Stomach (tissue), 9 donors: ENCODE measurements around the gene IREB2. TPM values are rescaled to one million over a fixed set of nuclear protein-coding genes. Genes with fewer than 3 reads are reported as not detected.

Source experiments
- DNase-seq, 2 donors: peaks; one replicate each; pipeline versions ENCODE4 v3.0.0 to v3.0.0-alpha.2; 2013 to 2019
- H3K27ac ChIP-seq, 5 donors: fragments of 200-600 bp in 4 of 5; sonication (generic) in 4 of 5; one replicate each; pipeline ENCODE4 v1.5.1; 2013 to 2019; ENCODE audit warnings: mild to moderate bottlenecking in 1 of 5, moderate library complexity in 1 of 5
- H3K27me3 ChIP-seq, 3 donors: fragments of 200-600 bp; sonication (generic); one replicate each; pipeline ENCODE4 v1.5.1; 2017 to 2019; ENCODE audit warnings: mixed run types in 1 of 3
- H3K36me3 ChIP-seq, 4 donors: fragments of 200-600 bp; sonication (generic); 1 replicate in 3 of 4; 2 replicates in 1 of 4; pipeline ENCODE4 v1.5.1; 2016 to 2019
- H3K4me1 ChIP-seq, 4 donors: fragments of 200-600 bp; sonication (generic); one replicate each; pipeline ENCODE4 v1.5.1; 2016 to 2019
- H3K4me3 ChIP-seq, 4 donors: fragments of 200-600 bp; sonication (generic) in 3 of 4; one replicate each; pipeline ENCODE4 v1.5.1; 2016 to 2019; ENCODE audit warnings: mild to moderate bottlenecking in 1 of 4
- H3K9me3 ChIP-seq, 4 donors: fragments of 200-600 bp; sonication (generic); one replicate each; pipeline ENCODE4 v1.5.1; 2016 to 2019
- EP300 ChIP-seq: sonication (generic); formaldehyde crosslinking; IDR thresholded peaks from one replicate; pipeline ENCODE4 v1.6.1; 2017; ENCODE audit warnings: antibody characterized with exemption
- POLR2A ChIP-seq, 4 donors: fragments of 450-650 bp; IDR thresholded peaks; one replicate each; pipeline ENCODE4 v1.6.1; 2016; ENCODE audit warnings: antibody characterized with exemption in 4 of 4, control low read depth in 2 of 4, mild to moderate bottlenecking in 1 of 4, moderate library complexity in 1 of 4
- POLR2AphosphoS5 ChIP-seq, 3 donors: sonication (generic); formaldehyde crosslinking; IDR thresholded peaks; one replicate each; pipeline ENCODE4 v1.6.1; 2016; ENCODE audit warnings: antibody characterized with exemption in 3 of 3
- WGBS, 5 donors: extraction: QIAGEN DNeasy Blood & Tissue Kit in 3 of 5; methylation state at CpG; one replicate each; pipeline versions ENCODE4 v1.1.5 to v1.1.7; 2013 to 2018; 5-methylcytosine and 5-hydroxymethylcytosine counted together
- intact Hi-C: fragments of 100-400 bp; cut with DNase I; formaldehyde crosslinking; loops from one replicate; pipeline ENCODE4 v1.15.1; 2023; ENCODE audit warnings: low total_unique reads
- polyA plus RNA-seq, 3 donors: library from polyadenylated mRNA; stranded (reverse); fragments of 200-250 nt; gene quantifications; one replicate each; pipeline ENCODE4 v1.2.3, GENCODE V29; 2013
- total RNA-seq, 5 donors: library from RNA; depleted of rRNA; stranded (reverse); fragments of >200 nt; gene quantifications; one replicate each; pipeline versions ENCODE4 v1.1.0 to v1.2.3, GENCODE V29; 2014 to 2016
- TF ChIP-seq, protein P1 (sequence below), 7 experiments: fragments of 450-650 bp in 4 of 7; fragments of 200-600 bp in 3 of 7; sonication (generic) in 3 of 7; IDR thresholded peaks; one replicate each; pipeline ENCODE4 v1.5.1; 2016 to 2019; ENCODE audit warnings: antibody characterized with exemption in 7 of 7, control low read depth in 2 of 7, mild to moderate bottlenecking in 1 of 7
- donor health status: healthy with polysubstance abuse.
- donor health status: Bipolar disorder and iron deficiency.
- donor health status: healthy.

The IREB2 gene
- total and polyA plus RNA-seq, 8 donors = 7.0 to 248 (median 67.5) TPM

DNA sequence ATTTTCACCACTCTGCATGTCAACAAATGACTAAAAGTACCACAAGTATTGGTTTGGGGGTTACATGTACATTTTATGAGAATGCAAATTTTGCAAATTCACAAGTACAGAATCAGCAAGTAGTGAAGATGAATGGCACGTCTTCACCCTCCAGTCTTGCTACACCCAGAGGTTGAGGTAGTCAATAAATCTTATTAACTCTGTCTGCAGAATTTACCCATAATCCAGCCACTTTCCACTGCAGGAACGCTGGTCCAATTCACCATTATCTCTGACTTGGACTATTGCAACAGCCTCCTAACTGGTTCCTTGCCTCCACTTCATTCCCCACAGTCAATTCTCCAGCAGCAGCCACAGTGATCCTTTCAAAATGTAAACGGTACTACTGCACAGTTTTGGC, 112.8 kb downstream of the IREB2 start:
- DNase-seq = no peak
- WGBS, 5 donors = 70 to 80% (median 74%) methylated on average over 3 of the region's 3 CpGs

More for the DNA sequence above, 112.8 kb downstream of the IREB2 start:
- no peak overlapping the region for H3K27ac ChIP-seq
- H3K27me3 ChIP-seq = no peaks in the 10 kb centered on the region
- H3K4me1 ChIP-seq = no peaks in the 10 kb centered on the region
- H3K36me3 ChIP-seq = peaks cover 40 to 57% (median 56%) of the 10 kb centered on the region in 4 donors
- H3K4me3 ChIP-seq = no peak overlapping the region
- intact Hi-C loops = no loop called here
- H3K9me3 ChIP-seq = no peaks in the 10 kb centered on the region
- no peak for TF ChIP-seq POLR2A (IDR thresholded peaks at IDR 0.05)
- no peak for TF ChIP-seq EP300
- TF ChIP-seq POLR2AphosphoS5 (IDR thresholded peaks at IDR 0.05) = no peak
- TF ChIP-seq, protein P1, sequence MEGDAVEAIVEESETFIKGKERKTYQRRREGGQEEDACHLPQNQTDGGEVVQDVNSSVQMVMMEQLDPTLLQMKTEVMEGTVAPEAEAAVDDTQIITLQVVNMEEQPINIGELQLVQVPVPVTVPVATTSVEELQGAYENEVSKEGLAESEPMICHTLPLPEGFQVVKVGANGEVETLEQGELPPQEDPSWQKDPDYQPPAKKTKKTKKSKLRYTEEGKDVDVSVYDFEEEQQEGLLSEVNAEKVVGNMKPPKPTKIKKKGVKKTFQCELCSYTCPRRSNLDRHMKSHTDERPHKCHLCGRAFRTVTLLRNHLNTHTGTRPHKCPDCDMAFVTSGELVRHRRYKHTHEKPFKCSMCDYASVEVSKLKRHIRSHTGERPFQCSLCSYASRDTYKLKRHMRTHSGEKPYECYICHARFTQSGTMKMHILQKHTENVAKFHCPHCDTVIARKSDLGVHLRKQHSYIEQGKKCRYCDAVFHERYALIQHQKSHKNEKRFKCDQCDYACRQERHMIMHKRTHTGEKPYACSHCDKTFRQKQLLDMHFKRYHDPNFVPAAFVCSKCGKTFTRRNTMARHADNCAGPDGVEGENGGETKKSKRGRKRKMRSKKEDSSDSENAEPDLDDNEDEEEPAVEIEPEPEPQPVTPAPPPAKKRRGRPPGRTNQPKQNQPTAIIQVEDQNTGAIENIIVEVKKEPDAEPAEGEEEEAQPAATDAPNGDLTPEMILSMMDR (IDR thresholded peaks at IDR 0.05) = no peak

Other genes starting within 250 kb of the IREB2 start
- 1 to 10 TPM in 1 of 5 donors, under 1 TPM in 1, not detected in 3; under 0.01 to 1.5 TPM for gene ACSBG1, start 203.7 kb upstream of the IREB2 start, total RNA-seq
- gene ACSBG1, start 203.7 kb upstream of the IREB2 start, polyA plus RNA-seq = under 1 TPM; 0.12 to 0.30 (median 0.15) TPM
- gene DNAJA4, start 173.7 kb upstream of the IREB2 start, total RNA-seq = 10 to 100 TPM in 4 of 5 donors, not detected in 1; 30.3 to 53.6 (median 37.9) TPM
- 10 to 100 TPM; 11.4 to 12.9 (median 12.8) TPM for gene DNAJA4, start 173.7 kb upstream of the IREB2 start, polyA plus RNA-seq
- 100 to 1,000 TPM in 1 of 5 donors, 10 to 100 TPM in 4; 22.2 to 119 (median 58.4) TPM for gene SKIC8, start 138.6 kb upstream of the IREB2 start, total RNA-seq
- gene SKIC8, start 138.6 kb upstream of the IREB2 start, polyA plus RNA-seq = 10 to 100 TPM; 40.3 to 60.2 (median 49.3) TPM
- 1 to 10 TPM in 1 of 5 donors, not detected in 4; 2.8 TPM for gene CRABP1, start 97.9 kb upstream of the IREB2 start, total RNA-seq
- gene CRABP1, start 97.9 kb upstream of the IREB2 start, polyA plus RNA-seq = 1 to 10 TPM in 1 of 3 donors, under 1 TPM in 1, not detected in 1; 0.62 to 4.9 TPM
- 1 to 10 TPM in 4 of 5 donors, under 1 TPM in 1; under 0.01 to 7.6 (median 3.2) TPM for gene HYKK, start 69.4 kb downstream of the IREB2 start, total RNA-seq
- 10 to 100 TPM in 1 of 3 donors, 1 to 10 TPM in 2; 5.5 to 11.6 (median 5.9) TPM for gene HYKK, start 69.4 kb downstream of the IREB2 start, polyA plus RNA-seq
- 100 to 1,000 TPM in 2 of 5 donors, 10 to 100 TPM in 2, 1 to 10 TPM in 1; 7.2 to 393 (median 50.3) TPM for gene PSMA4, start 102.2 kb downstream of the IREB2 start, total RNA-seq
- gene PSMA4, start 102.2 kb downstream of the IREB2 start, polyA plus RNA-seq = 100 to 1,000 TPM; 150 to 257 (median 228) TPM
- gene CHRNA5, start 127.3 kb downstream of the IREB2 start, total RNA-seq = 1 to 10 TPM in 2 of 5 donors, not detected in 3; 1.2 to 1.8 TPM
- gene CHRNA5, start 127.3 kb downstream of the IREB2 start, polyA plus RNA-seq = 1 to 10 TPM in 2 of 3 donors, not detected in 1; 1.1 to 1.5 TPM
- gene CHRNA3, start 182.8 kb downstream of the IREB2 start, total RNA-seq = 1 to 10 TPM in 2 of 5 donors, under 1 TPM in 1, not detected in 2; 0.45 to 4.6 (median 2.6) TPM
- gene CHRNA3, start 182.8 kb downstream of the IREB2 start, polyA plus RNA-seq = 1 to 10 TPM in 1 of 3 donors, under 1 TPM in 1, not detected in 1; 0.31 to 1.0 TPM
- gene CHRNB4, start 203.0 kb downstream of the IREB2 start, total RNA-seq = not detected
- gene CHRNB4, start 203.0 kb downstream of the IREB2 start, polyA plus RNA-seq = under 1 TPM in 1 of 3 donors, not detected in 2; 0.78 TPM